Stimulated activated CD8-positive, alpha-beta memory T cell treated with anti-CD3 and anti-CD28 coated beads, Interleukin-15, amount 100 ng/mL, for 1 hour (primary cell): ENCODE data around the gene PRKCB.

ENCODE experiments used
- DNase-seq: peaks from one replicate; pipeline ENCODE4 v3.0.0-alpha.2; 2020; ENCODE audit warnings: low read depth

Gene PRKCB

GRCh38 chr16:23866621-23867020 lies 30.8 kb downstream of the PRKCB start:
- no peak for DNase-seq

GRCh38 chr16:23867566-23867965 lies 31.8 kb downstream of the PRKCB start:
- no peak for DNase-seq

GRCh38 chr16:23868136-23868535 lies 32.4 kb downstream of the PRKCB start:
- DNase-seq = no peak

- DNase-seq = no peak
Observed at GRCh38 chr16:23869052-23869451, 33.3 kb downstream of the PRKCB start.

GRCh38 chr16:23871924-23872323 lies 36.1 kb downstream of the PRKCB start:
- no peak for DNase-seq

- no peak for DNase-seq
Observed at GRCh38 chr16:23874613-23875294, 39.0 kb downstream of the PRKCB start.

- no peak for DNase-seq
Observed at GRCh38 chr16:23876256-23876896, 40.6 kb downstream of the PRKCB start.

GRCh38 chr16:23877107-23878070 lies 41.6 kb downstream of the PRKCB start:
- no peak for DNase-seq

GRCh38 chr16:23879735-23880373 lies 44.1 kb downstream of the PRKCB start:
- DNase-seq = no peak

- DNase-seq = no peak
Observed at GRCh38 chr16:23889189-23889588, 53.4 kb downstream of the PRKCB start.

GRCh38 chr16:23893986-23894385 lies 58.2 kb downstream of the PRKCB start:
- no peak for DNase-seq

- DNase-seq = no peak
Observed at GRCh38 chr16:23895052-23895451, 59.3 kb downstream of the PRKCB start.

GRCh38 chr16:23896832-23897821 lies 61.3 kb downstream of the PRKCB start:
- DNase-seq = no peak

- DNase-seq = no peak
Observed at GRCh38 chr16:23898682-23899430, 63.1 kb downstream of the PRKCB start.

- no peak for DNase-seq
Observed at GRCh38 chr16:23899869-23900268, 64.1 kb downstream of the PRKCB start.

GRCh38 chr16:23900480-23901177 lies 64.8 kb downstream of the PRKCB start:
- DNase-seq = no peak

- no peak for DNase-seq
Observed at GRCh38 chr16:23901178-23902033, 65.6 kb downstream of the PRKCB start.

GRCh38 chr16:23902034-23902747 lies 66.4 kb downstream of the PRKCB start:
- DNase-seq = no peak
